HG03139 (cell line): ENCODE data around the gene SMOC1.

Experiments
- ATAC-seq: cut with Tn5 transposase; IDR thresholded peaks from one replicate; pipeline ENCODE4 v1.9.1; 2021; ENCODE audit not compliant: unreplicated experiment

The SMOC1 gene

GRCh38 chr14:69861025-69861569 is 18.1 kb upstream of the SMOC1 start:
- no peak for ATAC-seq

- no peak for ATAC-seq
These were observed 16.1 kb upstream of the SMOC1 start for GRCh38 chr14:69863083-69863482.

GRCh38 chr14:69865701-69866365 is 13.4 kb upstream of the SMOC1 start:
- no peak for ATAC-seq

- ATAC-seq = no peak
These were observed 10.8 kb upstream of the SMOC1 start for GRCh38 chr14:69868363-69868963.

- no peak for ATAC-seq
These were observed 8.6 kb upstream of the SMOC1 start for GRCh38 chr14:69870613-69871012.

- no peak for ATAC-seq
These were observed 5.1 kb upstream of the SMOC1 start for GRCh38 chr14:69873877-69874780.

- no peak for ATAC-seq
These were observed 2.9 kb upstream of the SMOC1 start for GRCh38 chr14:69876221-69876847.

- ATAC-seq = no peak
These were observed 2.3 kb upstream of the SMOC1 start for GRCh38 chr14:69876848-69877306.

- no peak for ATAC-seq
These were observed 1.7 kb upstream of the SMOC1 start for GRCh38 chr14:69877492-69877891.

GRCh38 chr14:69878251-69878650 is 965 bp upstream of the SMOC1 start:
- no peak for ATAC-seq

GRCh38 chr14:69880044-69880487 is 850 bp downstream of the SMOC1 start:
- ATAC-seq = no peak

- ATAC-seq = no peak
These were observed 1.7 kb downstream of the SMOC1 start for GRCh38 chr14:69880893-69881292.

- no peak for ATAC-seq
These were observed 3.1 kb downstream of the SMOC1 start for GRCh38 chr14:69882116-69882864.

- ATAC-seq = no peak
These were observed 3.7 kb downstream of the SMOC1 start for GRCh38 chr14:69882915-69883314.

- ATAC-seq = no peak
These were observed 7.4 kb downstream of the SMOC1 start for GRCh38 chr14:69886453-69887242.

- ATAC-seq = no peak
These were observed 8.8 kb downstream of the SMOC1 start for GRCh38 chr14:69887740-69888657.

GRCh38 chr14:69891422-69891821 is 12.2 kb downstream of the SMOC1 start:
- no peak for ATAC-seq

GRCh38 chr14:69895109-69895508 is 15.9 kb downstream of the SMOC1 start:
- ATAC-seq = no peak
